BLaER1 treated with 17β-estradiol and CSF1 and Interleukin-3, amounts not matched to agents 10 nM and 100 nM (cell line): ENCODE data around the gene RBPJ.

Source experiments
- H3K27ac ChIP-seq, 11 experiments: shearing (Covaris generic); formaldehyde crosslinking; 2 replicates each; pipeline ENCODE4 v1.8.1; 2022
- H3K27me3 ChIP-seq, 11 experiments: shearing (Covaris generic); formaldehyde crosslinking; 2 replicates each; pipeline ENCODE4 v1.8.1; 2022
- H3K36me3 ChIP-seq, 11 experiments: shearing (Covaris generic); formaldehyde crosslinking; 2 replicates each; pipeline ENCODE4 v1.8.1; 2022
- H3K4me1 ChIP-seq, 10 experiments: shearing (Covaris generic); formaldehyde crosslinking; 2 replicates each; pipeline ENCODE4 v1.8.1; 2022
- H3K4me2 ChIP-seq, 11 experiments: shearing (Covaris generic); formaldehyde crosslinking; 2 replicates each; pipeline ENCODE4 v1.8.1; 2022
- H3K4me3 ChIP-seq, 10 experiments: shearing (Covaris generic); formaldehyde crosslinking; 2 replicates each; pipeline ENCODE4 v1.8.1; 2022
- H3K9ac ChIP-seq, 11 experiments: shearing (Covaris generic); formaldehyde crosslinking; 2 replicates each; pipeline ENCODE4 v1.8.1; 2022
- H3K9me3 ChIP-seq, 11 experiments: shearing (Covaris generic); formaldehyde crosslinking; replicated peaks in 1 of 11; 2 replicates each; pipeline ENCODE4 v1.8.1; 2022
- H4K20me1 ChIP-seq, 11 experiments: shearing (Covaris generic); formaldehyde crosslinking; 2 replicates each; pipeline ENCODE4 v1.8.1; 2022
- Cebpa-rat ChIP-seq, 11 experiments: shearing (Covaris generic); IDR thresholded peaks; 2 replicates each; pipeline ENCODE4 v1.8.1; 2022

Gene RBPJ

GRCh38 chr4:26284536-26284935, 36.3 kb upstream of the RBPJ start:
- H3K27me3 ChIP-seq: no peaks in the 10 kb centered on the region
- H3K9ac ChIP-seq: no peak overlapping the region
- peak overlapping the region in 1 of 11 experiments; percentile 8; a peak in 1 of 22 replicates for H3K4me2 ChIP-seq
- no peak overlapping the region for H3K4me3 ChIP-seq
- no peak for TF ChIP-seq Cebpa-rat (IDR thresholded peaks at IDR 0.05)
- peaks cover 0 to 7% (median 0%) of the 10 kb centered on the region in 11 experiments; a peak in 2 of 22 replicates for H3K36me3 ChIP-seq
- peaks cover 0 to 91% (median 0%) of the 10 kb centered on the region in 11 experiments; a peak in 2 of 22 replicates for H4K20me1 ChIP-seq
- peaks cover 0 to 62% (median 19%) of the 10 kb centered on the region in 10 experiments; a peak in 15 of 20 replicates for H3K4me1 ChIP-seq
- H3K9me3 ChIP-seq: no peaks in the 10 kb centered on the region
- H3K27ac ChIP-seq: no peak overlapping the region

- Histone ChIP-seq H3K4me2 (peak overlapping the region in 2 of 11 experiments; percentile 74 to 78; a peak in 2 of 22 replicates), H3K9ac (no peak overlapping the region), H3K4me1 (peaks cover 0 to 69% (median 19%) of the 10 kb centered on the region in 10 experiments; a peak in 15 of 20 replicates), H3K36me3 (peaks cover 0 to 7% (median 0%) of the 10 kb centered on the region in 11 experiments; a peak in 2 of 22 replicates), H3K9me3 (no peaks in the 10 kb centered on the region), H3K4me3 (no peak overlapping the region), H3K27me3 (no peaks in the 10 kb centered on the region), H4K20me1 (peaks cover 0 to 91% (median 0%) of the 10 kb centered on the region in 11 experiments; a peak in 2 of 22 replicates), H3K27ac (no peak overlapping the region)
- no peak for TF ChIP-seq Cebpa-rat (IDR thresholded peaks at IDR 0.05)
Observed at GRCh38 chr4:26285272-26285671, 35.5 kb upstream of the RBPJ start.

- Histone ChIP-seq H4K20me1 (peaks cover 0 to 91% (median 0%) of the 10 kb centered on the region in 11 experiments; a peak in 3 of 22 replicates), H3K36me3 (peaks cover 0 to 7% (median 0%) of the 10 kb centered on the region in 11 experiments; a peak in 2 of 22 replicates), H3K4me3 (peak overlapping the region in 2 of 10 experiments; percentile 2 to 3; a peak in 1 of 20 replicates), H3K9me3 (no peaks in the 10 kb centered on the region), H3K27ac (peak overlapping the region in 9 of 11 experiments; percentile 58 to 97 (median 86); a peak in 18 of 22 replicates), H3K4me2 (peak overlapping the region in 8 of 11 experiments; percentile 14 to 88 (median 68); a peak in 15 of 22 replicates), H3K4me1 (peaks cover 0 to 74% (median 19%) of the 10 kb centered on the region in 10 experiments; a peak in 15 of 20 replicates), H3K27me3 (no peaks in the 10 kb centered on the region), H3K9ac (peak overlapping the region in 8 of 11 experiments; percentile 39 to 82 (median 77); a peak in 14 of 22 replicates)
- TF ChIP-seq Cebpa-rat (IDR thresholded peaks at IDR 0.05): no peak
Observed at GRCh38 chr4:26287756-26288155, 33.1 kb upstream of the RBPJ start.

GRCh38 chr4:26288355-26288909, 32.4 kb upstream of the RBPJ start:
- peak overlapping the region in 2 of 10 experiments; percentile 2 to 3; a peak in 1 of 20 replicates for H3K4me3 ChIP-seq
- H3K27me3 ChIP-seq: no peaks in the 10 kb centered on the region
- peaks cover 0 to 7% (median 0%) of the 10 kb centered on the region in 11 experiments; a peak in 2 of 22 replicates for H3K36me3 ChIP-seq
- H3K4me1 ChIP-seq: peaks cover 0 to 81% (median 19%) of the 10 kb centered on the region in 10 experiments; a peak in 15 of 20 replicates
- no peaks in the 10 kb centered on the region for H3K9me3 ChIP-seq
- peak overlapping the region in 8 of 11 experiments; percentile 39 to 82 (median 77); a peak in 15 of 22 replicates for H3K9ac ChIP-seq
- TF ChIP-seq Cebpa-rat (IDR thresholded peaks at IDR 0.05): peak in 3 of 11 experiments; percentile 50 to 57 (median 54); a peak in 4 of 22 replicates
- H3K4me2 ChIP-seq: peak overlapping the region in 9 of 11 experiments; percentile 14 to 88 (median 66); a peak in 16 of 22 replicates
- H4K20me1 ChIP-seq: peaks cover 0 to 92% (median 0%) of the 10 kb centered on the region in 11 experiments; a peak in 3 of 22 replicates
- peak overlapping the region in 9 of 11 experiments; percentile 58 to 97 (median 86); a peak in 19 of 22 replicates for H3K27ac ChIP-seq

- no peak for TF ChIP-seq Cebpa-rat (IDR thresholded peaks at IDR 0.05)
- Histone ChIP-seq H4K20me1 (peaks cover 0 to 92% (median 0%) of the 10 kb centered on the region in 11 experiments; a peak in 3 of 22 replicates), H3K36me3 (no peaks in the 10 kb centered on the region; a peak in 1 of 22 replicates), H3K27me3 (no peaks in the 10 kb centered on the region), H3K4me3 (no peak overlapping the region), H3K9ac (peak overlapping the region in 5 of 11 experiments; percentile 76 to 82 (median 79); a peak in 8 of 22 replicates), H3K27ac (peak overlapping the region in 8 of 11 experiments; percentile 69 to 97 (median 88); a peak in 14 of 22 replicates), H3K9me3 (no peaks in the 10 kb centered on the region), H3K4me1 (peaks cover 0 to 78% (median 19%) of the 10 kb centered on the region in 10 experiments; a peak in 15 of 20 replicates), H3K4me2 (peak overlapping the region in 6 of 11 experiments; percentile 53 to 88 (median 68); a peak in 12 of 22 replicates)
Observed at GRCh38 chr4:26289401-26289800, 31.4 kb upstream of the RBPJ start.

- H3K27ac ChIP-seq: peak overlapping the region in 3 of 11 experiments; percentile 86 to 97 (median 93); a peak in 5 of 22 replicates
- peaks cover 0 to 92% (median 0%) of the 10 kb centered on the region in 11 experiments; a peak in 3 of 22 replicates for H4K20me1 ChIP-seq
- no peaks in the 10 kb centered on the region for H3K36me3 ChIP-seq
- no peak overlapping the region for H3K4me3 ChIP-seq
- TF ChIP-seq Cebpa-rat (IDR thresholded peaks at IDR 0.05): no peak
- no peak overlapping the region for H3K9ac ChIP-seq
- peak overlapping the region in 3 of 11 experiments; percentile 66 to 88 (median 79); a peak in 6 of 22 replicates for H3K4me2 ChIP-seq
- no peaks in the 10 kb centered on the region for H3K27me3 ChIP-seq
- H3K9me3 ChIP-seq: no peaks in the 10 kb centered on the region
- H3K4me1 ChIP-seq: peaks cover 0 to 73% (median 19%) of the 10 kb centered on the region in 10 experiments; a peak in 15 of 20 replicates
Observed at GRCh38 chr4:26290321-26290720, 30.5 kb upstream of the RBPJ start.

- peaks cover 0 to 9% (median 0%) of the 10 kb centered on the region in 11 experiments; a peak in 2 of 22 replicates for H3K36me3 ChIP-seq
- no peaks in the 10 kb centered on the region for H3K27me3 ChIP-seq
- H4K20me1 ChIP-seq: peaks cover 0 to 100% (median 0%) of the 10 kb centered on the region in 11 experiments; a peak in 4 of 22 replicates
- no peaks in the 10 kb centered on the region for H3K9me3 ChIP-seq
- H3K4me1 ChIP-seq: peaks cover 0 to 76% (median under 1%) of the 10 kb centered on the region in 10 experiments; a peak in 9 of 20 replicates
- no peak overlapping the region for H3K9ac ChIP-seq
- no peak overlapping the region for H3K4me3 ChIP-seq
- TF ChIP-seq Cebpa-rat (IDR thresholded peaks at IDR 0.05): no peak
- no peak overlapping the region for H3K4me2 ChIP-seq
- no peak overlapping the region for H3K27ac ChIP-seq
Observed at GRCh38 chr4:26294904-26295303, 25.9 kb upstream of the RBPJ start.

GRCh38 chr4:26296021-26296420, 24.8 kb upstream of the RBPJ start:
- H3K4me2 ChIP-seq: no peak overlapping the region
- H3K9ac ChIP-seq: no peak overlapping the region
- peaks cover 0 to 100% (median 0%) of the 10 kb centered on the region in 11 experiments; a peak in 4 of 22 replicates for H4K20me1 ChIP-seq
- no peak overlapping the region for H3K27ac ChIP-seq
- no peak for TF ChIP-seq Cebpa-rat (IDR thresholded peaks at IDR 0.05)
- no peak overlapping the region for H3K4me3 ChIP-seq
- H3K4me1 ChIP-seq: peaks cover 0 to 76% (median 0%) of the 10 kb centered on the region in 10 experiments; a peak in 8 of 20 replicates
- no peaks in the 10 kb centered on the region; a peak in 1 of 22 replicates for H3K9me3 ChIP-seq
- H3K27me3 ChIP-seq: no peaks in the 10 kb centered on the region
- H3K36me3 ChIP-seq: peaks cover 0 to 21% (median 0%) of the 10 kb centered on the region in 11 experiments; a peak in 2 of 22 replicates
